IgD-negative memory B cell (primary cell): Measurements from ENCODE around the gene CHRNA3. TPM values are rescaled to one million over a fixed set of nuclear protein-coding genes. Genes with fewer than 3 reads are reported as not detected.
A peak's percentile ranks its signal among the peaks of the same experiment; 100 is the strongest.

ENCODE experiments used
- H3K27ac Mint-ChIP-seq, 3 donors: one replicate each; pipeline ENCODE4 v1.8.0; 2020 to 2022; ENCODE audit warnings: mild to moderate bottlenecking in 3 of 3, mixed read lengths in 3 of 3, moderate library complexity in 1 of 3
- H3K27me3 Mint-ChIP-seq: one replicate; pipeline ENCODE4 v1.8.0; 2021; ENCODE audit warnings: mixed read lengths
- H3K36me3 Mint-ChIP-seq: one replicate; pipeline ENCODE4 v1.8.0; 2020; ENCODE audit warnings: mild to moderate bottlenecking, mixed read lengths
- H3K4me1 Mint-ChIP-seq, 3 donors: one replicate each; pipeline ENCODE4 v1.8.0; 2020 to 2022; ENCODE audit warnings: mixed read lengths in 3 of 3, mild to moderate bottlenecking in 1 of 3
- H3K4me3 Mint-ChIP-seq, 4 donors: one replicate each; pipeline ENCODE4 v1.8.0; 2020 to 2022; ENCODE audit warnings: mild to moderate bottlenecking in 4 of 4, mixed read lengths in 4 of 4, moderate library complexity in 3 of 4
- H3K9me3 Mint-ChIP-seq, 3 donors: one replicate each; pipeline ENCODE4 v1.8.0; 2020 to 2021; ENCODE audit warnings: mixed read lengths in 3 of 3, mild to moderate bottlenecking in 1 of 3
- polyA plus RNA-seq: library from polyadenylated mRNA; unstranded; fragments of 300-500 nt; fragmentation: Illumina TruSeq; gene quantifications from one replicate; pipeline ENCODE4 v1.2.3, GENCODE V29; 2021

CHRNA3 gene
- polyA plus RNA-seq, 1 donor from 2014 or later: not detected

DNA sequence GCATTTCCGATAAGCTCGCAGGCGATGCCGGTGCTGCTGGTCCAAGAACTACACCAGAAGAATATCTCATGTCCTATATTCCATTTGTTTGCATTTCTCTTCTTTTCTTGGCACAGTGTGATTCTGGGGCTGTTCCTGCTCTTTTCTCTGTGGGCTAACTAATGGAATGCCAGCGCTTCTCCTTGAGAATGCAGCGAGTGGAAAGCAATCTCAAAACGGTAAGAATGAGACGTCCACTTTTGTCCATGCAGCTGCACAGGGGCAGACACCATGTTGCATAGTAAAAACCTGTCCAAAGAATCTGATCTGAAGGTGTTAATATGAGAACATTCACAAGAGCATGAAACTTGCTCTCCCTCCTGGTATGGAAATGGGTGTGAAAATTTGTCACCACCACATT lies 6.6 kb upstream of the CHRNA3 start:
- Mint-ChIP-seq H3K4me1 (no peaks in the 10 kb centered on the region), H3K9me3 (no peaks in the 10 kb centered on the region), H3K4me3 (no peak overlapping the region), H3K27ac (no peak overlapping the region), H3K27me3 (peaks cover 19% of the 10 kb centered on the region), H3K36me3 (no peaks in the 10 kb centered on the region)

DNA sequence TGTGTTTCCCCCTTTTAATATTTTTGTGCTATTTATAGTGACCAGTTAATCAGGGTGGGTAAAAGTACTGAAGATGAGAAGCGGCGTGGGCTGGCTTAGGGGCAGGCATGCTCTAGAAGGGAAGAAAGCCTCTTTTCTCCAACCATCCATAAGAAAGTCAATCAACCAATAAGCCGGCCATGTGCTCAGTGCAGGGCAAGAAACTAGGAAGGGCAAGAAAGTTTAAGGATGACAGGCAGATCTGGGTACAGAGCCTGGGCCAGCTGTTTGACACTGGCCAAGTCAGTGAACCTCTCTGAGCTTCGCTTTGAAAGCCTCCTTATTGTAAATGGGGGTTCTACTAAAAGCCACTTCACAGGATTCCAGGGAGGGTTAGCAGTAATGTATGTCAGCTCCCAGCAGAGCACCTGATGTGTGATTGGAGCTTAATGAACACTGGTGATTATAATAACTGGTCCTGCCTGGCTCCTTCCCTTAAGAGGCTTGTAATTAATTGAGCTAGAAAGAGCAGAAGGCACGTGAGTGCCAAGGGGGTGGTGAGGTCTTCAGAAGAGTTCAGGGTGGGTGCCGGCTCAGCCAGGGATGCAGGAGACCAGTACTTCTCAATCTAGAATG lies 5.7 kb upstream of the CHRNA3 start:
- no peaks in the 10 kb centered on the region for H3K4me1 Mint-ChIP-seq
- H3K9me3 Mint-ChIP-seq: no peaks in the 10 kb centered on the region
- H3K4me3 Mint-ChIP-seq: no peak overlapping the region
- H3K36me3 Mint-ChIP-seq: no peaks in the 10 kb centered on the region
- peak overlapping the region in 1 of 3 donors; percentile 69 for H3K27ac Mint-ChIP-seq
- peaks cover 27% of the 10 kb centered on the region for H3K27me3 Mint-ChIP-seq

DNA sequence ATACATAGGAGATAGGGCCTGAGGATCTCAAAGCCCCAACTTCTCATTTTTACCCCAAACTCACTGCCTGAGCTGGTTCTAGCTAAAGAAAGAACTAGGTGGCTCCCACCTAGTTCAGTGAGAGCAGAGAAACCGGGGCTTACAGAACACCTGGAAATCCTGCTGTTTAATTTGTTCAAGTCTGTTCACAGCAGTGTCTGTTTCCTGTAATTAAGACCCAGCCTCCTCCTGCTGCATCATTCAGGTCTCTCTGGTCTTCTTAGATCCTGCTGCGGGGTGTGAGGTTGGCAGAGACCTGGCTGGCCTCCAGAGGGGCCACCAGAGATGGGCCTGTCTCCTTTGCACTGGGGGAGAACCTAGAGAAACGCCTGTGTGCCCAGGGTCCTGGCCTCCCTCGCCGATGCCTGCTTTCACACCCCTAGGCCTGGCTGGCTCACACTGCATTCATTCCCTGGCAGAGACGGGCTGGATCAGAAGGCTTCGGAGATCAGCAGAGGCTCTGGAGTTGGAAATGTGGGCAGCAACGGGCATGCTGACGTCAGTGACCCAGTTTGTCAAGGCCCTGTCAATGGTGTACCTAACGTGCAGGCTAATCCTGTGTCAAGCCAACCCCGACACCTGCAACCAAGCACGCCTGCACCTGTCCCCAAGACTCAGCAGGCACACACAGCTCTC lies 4.9 kb upstream of the CHRNA3 start:
- Mint-ChIP-seq H3K4me3 (no peak overlapping the region), H3K36me3 (no peaks in the 10 kb centered on the region), H3K9me3 (no peaks in the 10 kb centered on the region), H3K27me3 (peaks cover 31% of the 10 kb centered on the region), H3K27ac (no peak overlapping the region), H3K4me1 (no peaks in the 10 kb centered on the region)

DNA sequence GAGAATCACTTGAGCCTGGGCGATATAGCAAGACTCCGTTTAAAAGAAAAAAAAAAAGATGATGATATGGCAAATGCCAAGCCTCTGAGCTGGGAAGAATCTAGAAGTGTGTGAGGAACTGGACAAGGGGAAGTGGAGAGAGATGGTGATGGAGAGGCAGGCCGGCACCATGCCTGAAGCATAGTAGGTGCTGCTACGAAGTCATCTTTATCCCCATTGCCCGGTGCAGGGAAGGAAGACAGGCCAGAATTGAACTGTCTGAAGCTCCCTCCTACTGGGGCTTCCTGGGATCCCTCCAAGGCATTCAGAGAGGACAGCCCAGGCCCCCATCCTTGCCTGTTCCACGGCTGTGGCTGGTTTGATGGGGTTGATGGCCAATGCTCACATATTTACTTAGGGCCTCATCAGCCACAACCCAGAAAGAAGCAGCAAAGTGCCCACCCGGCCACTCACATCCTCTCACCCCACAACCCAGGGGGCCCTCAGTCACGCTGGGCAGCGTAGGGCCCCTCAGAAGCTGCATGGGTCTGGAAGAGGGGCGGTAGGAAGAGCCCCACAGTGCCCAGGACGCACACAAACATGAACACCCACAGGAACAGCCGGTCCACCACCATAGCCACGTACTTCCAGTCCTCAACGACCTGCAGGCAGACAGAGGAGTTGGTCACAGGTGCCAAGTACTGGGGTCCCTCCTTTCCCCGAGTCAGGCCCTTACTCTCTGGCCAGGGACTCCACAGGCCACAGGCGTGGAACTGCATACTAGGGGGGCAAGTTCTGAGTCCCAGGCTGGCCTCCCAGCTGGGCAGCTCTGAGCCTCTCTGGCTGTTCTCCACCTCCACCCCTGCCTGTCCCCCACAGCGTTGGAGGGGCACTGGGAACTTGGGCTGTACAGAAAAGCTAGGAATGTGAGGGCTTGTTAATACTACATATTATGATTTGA lies 4.1 kb upstream of the CHRNA3 start:
- Mint-ChIP-seq H3K27me3 (peaks cover 35% of the 10 kb centered on the region), H3K27ac (no peak overlapping the region), H3K4me1 (no peaks in the 10 kb centered on the region), H3K4me3 (no peak overlapping the region), H3K9me3 (no peaks in the 10 kb centered on the region), H3K36me3 (no peaks in the 10 kb centered on the region)

DNA sequence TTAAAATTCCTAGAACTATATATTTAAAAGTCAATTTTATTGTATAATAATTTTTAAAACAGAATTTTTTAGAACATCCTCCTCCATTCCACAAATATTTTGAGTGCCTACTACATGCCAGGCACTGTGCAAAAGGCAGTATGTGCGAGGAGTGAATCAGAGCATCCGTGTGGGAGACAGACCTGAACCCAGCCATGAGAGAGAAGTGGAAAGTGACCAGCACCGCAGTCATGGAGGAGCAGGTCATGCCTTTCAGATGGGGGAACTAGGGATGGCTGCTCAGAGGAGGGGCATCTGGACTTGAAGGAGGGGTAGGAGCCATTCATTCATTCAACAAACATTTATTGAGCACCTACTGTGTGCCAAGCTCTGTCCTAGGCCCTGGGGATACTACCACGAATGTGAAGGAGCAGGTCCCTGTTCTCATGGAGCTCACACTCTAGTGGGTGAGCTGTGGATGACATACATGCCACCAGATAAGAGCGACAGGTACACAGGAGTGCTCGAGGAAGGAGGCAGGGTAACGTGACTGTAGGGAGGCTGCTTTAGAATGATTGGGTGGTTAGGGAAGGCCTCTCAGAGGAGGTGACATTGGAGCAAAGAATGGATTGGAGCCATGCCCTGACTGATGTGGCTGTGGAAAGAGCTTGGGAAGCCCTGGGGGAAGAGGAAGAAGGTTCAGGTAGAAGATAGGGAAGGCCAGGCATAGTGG lies 3.1 kb upstream of the CHRNA3 start:
- H3K27ac Mint-ChIP-seq: no peak overlapping the region

DNA sequence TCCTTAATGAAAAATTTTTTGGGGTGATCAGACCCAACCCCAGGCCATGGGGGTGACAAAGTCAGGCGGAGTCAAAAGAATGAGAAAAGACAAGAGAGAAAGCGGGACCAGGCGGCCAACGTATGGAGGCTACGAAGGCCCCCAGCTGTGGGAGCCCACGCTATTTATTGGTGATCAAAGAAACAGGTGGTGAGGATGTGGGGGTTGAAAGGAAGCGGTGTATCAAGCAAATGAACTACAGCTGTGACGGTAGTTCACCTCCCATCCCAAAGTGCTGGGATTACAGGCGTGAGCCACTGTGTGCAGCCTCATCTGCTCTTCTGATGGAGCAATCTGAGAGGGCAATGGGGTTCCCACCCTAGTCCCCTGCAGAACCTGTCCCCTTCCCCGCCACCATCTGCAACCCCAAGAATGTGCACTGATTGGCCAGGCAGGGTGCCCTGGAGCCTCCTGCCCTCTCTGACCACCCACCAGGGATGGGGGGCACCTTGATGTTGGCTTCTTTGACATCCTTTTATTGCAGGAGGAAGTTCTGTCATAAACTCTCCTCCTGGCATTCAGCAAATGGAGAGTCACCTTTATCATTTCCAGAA lies 1.1 kb upstream of the CHRNA3 start:
- Mint-ChIP-seq H3K27ac (no peak overlapping the region), H3K9me3 (no peaks in the 10 kb centered on the region), H3K4me1 (peaks cover 1 to 5% (median 4%) of the 10 kb centered on the region in 3 donors), H3K4me3 (peak overlapping the region in 1 of 4 donors; percentile 28), H3K27me3 (peaks cover 46% of the 10 kb centered on the region), H3K36me3 (no peaks in the 10 kb centered on the region)

More for the DNA sequence above, 3.1 kb upstream of the CHRNA3 start:
- no peaks in the 10 kb centered on the region for H3K4me1 Mint-ChIP-seq
- H3K36me3 Mint-ChIP-seq: no peaks in the 10 kb centered on the region
- peaks cover 36% of the 10 kb centered on the region for H3K27me3 Mint-ChIP-seq
- H3K4me3 Mint-ChIP-seq: no peak overlapping the region
- H3K9me3 Mint-ChIP-seq: no peaks in the 10 kb centered on the region

DNA sequence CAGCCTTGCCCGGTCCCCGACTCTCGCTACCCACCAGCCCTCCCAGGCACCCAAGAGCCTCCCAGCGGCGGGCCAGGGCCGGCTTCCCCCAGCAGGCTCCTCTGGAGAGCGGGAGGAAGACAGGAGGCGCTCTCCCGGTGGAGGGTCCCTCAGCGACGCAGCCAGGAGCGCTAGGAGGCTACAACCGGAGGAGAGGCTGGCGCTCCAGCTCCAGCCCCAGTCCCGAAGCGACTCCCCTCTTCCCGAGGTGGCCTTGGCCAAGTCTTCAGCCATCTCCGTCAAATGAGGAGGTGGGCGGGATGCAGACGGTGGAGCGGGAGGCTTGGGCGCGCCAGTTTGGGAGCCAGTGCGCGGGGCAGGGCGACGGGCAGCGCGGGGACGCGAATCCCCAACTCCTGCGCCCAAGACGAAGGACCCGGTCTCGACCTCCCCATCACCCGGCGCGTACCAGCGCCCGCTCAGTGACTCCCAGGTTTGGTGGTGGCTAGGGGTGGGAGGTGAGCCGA lies 722 bp downstream of the CHRNA3 start:
- no peak overlapping the region for H3K4me3 Mint-ChIP-seq
- peaks cover 45% of the 10 kb centered on the region for H3K27me3 Mint-ChIP-seq
- no peak overlapping the region for H3K27ac Mint-ChIP-seq
- H3K9me3 Mint-ChIP-seq: no peaks in the 10 kb centered on the region
- peaks cover 1 to 5% (median 4%) of the 10 kb centered on the region in 3 donors for H3K4me1 Mint-ChIP-seq
- no peaks in the 10 kb centered on the region for H3K36me3 Mint-ChIP-seq

DNA sequence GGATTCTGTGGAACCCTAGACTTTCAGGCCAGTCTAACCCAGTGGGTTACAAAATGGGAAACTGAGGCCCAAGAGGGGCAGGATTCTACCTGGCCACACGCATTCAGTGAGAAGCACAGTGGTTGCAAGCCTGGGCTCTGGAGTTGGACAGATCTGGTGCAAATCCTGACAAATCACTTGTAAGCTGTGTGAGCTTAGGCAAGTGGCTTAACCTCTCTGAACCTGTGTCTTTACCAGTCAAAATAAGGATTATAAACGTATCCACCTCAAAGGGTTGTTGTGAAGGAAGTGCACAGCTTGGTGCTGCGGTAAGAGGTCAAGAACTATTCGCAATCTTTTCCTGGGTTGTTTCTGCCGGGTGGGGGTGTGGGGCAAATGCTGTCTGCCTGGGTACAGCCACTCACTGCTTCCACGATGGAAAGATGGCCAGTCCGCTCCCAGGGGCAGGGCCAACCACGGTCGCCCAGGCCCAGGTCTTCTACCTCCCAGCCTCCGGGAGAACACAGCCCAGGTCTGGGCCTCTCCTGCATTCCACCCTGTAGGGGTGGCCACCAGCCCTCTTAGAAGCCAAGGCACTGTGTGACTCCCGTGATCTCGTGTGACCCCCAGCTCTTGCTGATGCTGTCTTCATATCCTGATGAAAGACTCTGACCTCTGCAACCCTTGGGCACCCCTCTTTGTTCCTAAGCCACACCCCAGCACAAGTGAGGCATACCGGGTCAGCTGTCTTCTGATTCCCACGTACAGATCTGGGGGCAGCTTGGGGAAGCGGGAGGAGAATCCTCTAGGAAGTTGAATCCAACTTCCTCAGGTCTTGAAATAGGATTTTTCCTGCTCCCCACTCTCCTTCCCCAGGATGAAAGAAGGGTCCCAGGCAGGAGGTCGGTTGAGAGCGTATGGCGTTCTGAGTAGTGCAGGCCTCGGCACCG lies 1.5 kb downstream of the CHRNA3 start:
- no peaks in the 10 kb centered on the region for H3K36me3 Mint-ChIP-seq
- peaks cover 1 to 5% (median 4%) of the 10 kb centered on the region in 3 donors for H3K4me1 Mint-ChIP-seq
- peaks cover 45% of the 10 kb centered on the region for H3K27me3 Mint-ChIP-seq
- no peak overlapping the region for H3K4me3 Mint-ChIP-seq
- H3K9me3 Mint-ChIP-seq: no peaks in the 10 kb centered on the region
- H3K27ac Mint-ChIP-seq: no peak overlapping the region

DNA sequence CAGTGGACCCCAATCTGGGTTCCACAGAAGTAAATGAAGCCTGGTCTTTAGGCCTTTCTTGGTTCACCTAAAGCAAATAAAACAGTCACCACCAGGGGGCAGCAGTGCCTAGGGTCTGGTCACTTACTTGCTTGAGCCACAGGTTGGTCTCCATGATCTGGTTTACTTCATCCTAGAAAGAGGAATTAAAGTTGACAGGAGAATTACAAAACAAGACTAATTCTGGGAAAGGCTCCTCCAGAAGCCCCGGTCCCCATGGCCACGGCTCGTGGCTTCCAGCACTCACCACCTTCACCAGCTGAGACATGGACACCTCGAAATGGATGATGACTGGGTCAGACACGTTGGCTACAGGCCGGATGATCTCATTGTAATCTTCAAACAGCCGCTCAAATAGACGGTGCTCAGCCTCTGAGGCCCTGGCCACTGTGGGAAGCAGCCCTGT lies 2.3 kb downstream of the CHRNA3 start:
- peak overlapping the region in 2 of 4 donors; percentile 7 to 17 for H3K4me3 Mint-ChIP-seq
- H3K4me1 Mint-ChIP-seq: peaks cover 1 to 5% (median 4%) of the 10 kb centered on the region in 3 donors
- peak overlapping the region in 1 of 3 donors; percentile 38 for H3K27ac Mint-ChIP-seq
- no peaks in the 10 kb centered on the region for H3K36me3 Mint-ChIP-seq
- H3K9me3 Mint-ChIP-seq: no peaks in the 10 kb centered on the region
- H3K27me3 Mint-ChIP-seq: peaks cover 39% of the 10 kb centered on the region

DNA sequence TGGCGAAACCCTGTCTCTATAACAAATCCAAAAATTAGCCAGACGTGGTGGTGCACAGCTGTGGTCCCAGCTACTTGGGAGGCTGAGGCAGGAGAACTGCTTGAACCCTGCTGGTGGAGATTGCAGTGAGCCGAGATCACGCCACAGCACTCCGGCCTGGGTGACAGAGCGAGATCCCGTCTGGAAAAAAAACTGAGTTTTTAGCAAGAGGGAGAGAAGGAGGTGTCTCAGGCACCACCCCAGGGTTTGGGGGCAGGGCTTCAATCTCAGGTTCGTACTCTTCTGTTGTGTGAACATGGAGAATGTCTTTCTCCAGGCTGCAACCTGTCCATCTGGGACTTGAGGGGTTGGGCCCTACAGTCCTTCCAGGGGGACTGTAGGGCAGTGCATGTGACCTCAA lies 2.7 kb downstream of the CHRNA3 start:
- Mint-ChIP-seq H3K4me1 (peaks cover 1 to 5% (median 4%) of the 10 kb centered on the region in 3 donors), H3K4me3 (peak overlapping the region in 1 of 4 donors; percentile 7), H3K27ac (no peak overlapping the region), H3K36me3 (no peaks in the 10 kb centered on the region), H3K9me3 (no peaks in the 10 kb centered on the region), H3K27me3 (peaks cover 39% of the 10 kb centered on the region)

DNA sequence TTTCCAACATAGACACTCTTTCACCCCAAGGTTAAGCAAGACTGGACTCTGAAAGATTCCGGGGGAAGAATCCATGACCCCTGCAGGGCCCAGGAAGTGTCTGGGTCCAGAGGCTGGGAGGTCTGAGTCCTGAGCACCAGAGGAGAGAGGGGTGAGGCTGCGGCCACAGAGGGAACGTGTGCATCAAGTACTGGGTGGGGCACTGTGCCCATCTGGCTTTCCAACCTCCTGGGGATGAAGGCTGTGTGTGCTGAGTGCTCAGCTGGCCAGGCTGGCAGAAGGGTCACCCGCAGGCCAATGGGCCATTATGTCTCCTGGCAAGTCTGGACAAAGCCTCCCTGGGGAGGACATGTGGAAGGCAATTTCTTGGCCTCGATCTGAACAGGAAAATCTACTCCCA lies 3.3 kb downstream of the CHRNA3 start:
- Mint-ChIP-seq H3K27me3 (peaks cover 39% of the 10 kb centered on the region), H3K36me3 (no peaks in the 10 kb centered on the region), H3K9me3 (no peaks in the 10 kb centered on the region), H3K4me3 (no peak overlapping the region), H3K27ac (no peak overlapping the region), H3K4me1 (peaks cover 1 to 5% (median 4%) of the 10 kb centered on the region in 3 donors)

DNA sequence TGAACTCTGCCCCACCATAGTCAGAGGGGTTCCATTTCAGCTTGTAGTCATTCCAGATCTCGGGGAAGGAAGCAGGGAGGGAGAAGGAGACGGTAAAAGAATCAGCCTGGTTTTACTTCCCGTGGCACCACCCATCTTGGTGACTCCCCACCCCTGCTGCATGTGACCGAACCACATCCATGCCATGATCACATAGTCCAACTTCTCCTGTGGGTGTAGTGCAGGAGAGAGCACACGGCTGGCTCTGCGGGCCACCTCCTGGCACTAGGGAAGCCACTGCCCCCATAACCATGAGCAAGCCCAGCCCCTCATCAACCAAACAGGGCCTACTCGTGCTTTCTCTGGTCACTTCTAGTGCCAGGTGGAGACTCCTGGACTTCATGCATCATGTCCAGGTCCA lies 3.7 kb downstream of the CHRNA3 start:
- Mint-ChIP-seq H3K36me3 (no peaks in the 10 kb centered on the region), H3K4me1 (peaks cover 1 to 5% (median 4%) of the 10 kb centered on the region in 3 donors), H3K4me3 (no peak overlapping the region), H3K9me3 (no peaks in the 10 kb centered on the region), H3K27me3 (peaks cover 37% of the 10 kb centered on the region), H3K27ac (no peak overlapping the region)

DNA sequence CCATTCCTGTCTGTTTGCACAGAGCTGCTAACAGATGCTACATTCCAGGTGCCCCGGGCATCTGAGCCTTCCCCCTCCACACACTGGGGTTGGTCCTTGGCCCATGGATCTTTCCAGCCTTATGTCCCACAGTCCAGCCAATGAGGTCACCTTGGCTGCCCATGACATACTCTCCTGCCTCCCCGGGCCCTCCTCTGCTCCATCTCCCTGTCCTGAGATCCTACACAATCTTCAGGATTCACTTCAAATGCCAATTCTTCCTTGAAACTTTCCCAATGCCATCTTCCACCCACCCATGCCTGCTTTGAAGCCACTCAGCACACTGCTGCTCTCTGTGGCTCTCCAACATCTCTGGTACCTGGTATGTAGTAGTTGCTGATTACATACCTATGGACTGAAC lies 4.3 kb downstream of the CHRNA3 start:
- Mint-ChIP-seq H3K27me3 (peaks cover 31% of the 10 kb centered on the region), H3K36me3 (no peaks in the 10 kb centered on the region), H3K4me3 (no peak overlapping the region), H3K9me3 (no peaks in the 10 kb centered on the region), H3K4me1 (peaks cover 1 to 5% (median 4%) of the 10 kb centered on the region in 3 donors), H3K27ac (no peak overlapping the region)
